Activated naive CD8-positive, alpha-beta T cell treated with anti-CD3 and anti-CD28 coated beads for 36 hours (primary cell): ENCODE measurements around the gene COL19A1. TPM values are rescaled to one million over a fixed set of nuclear protein-coding genes. Genes with fewer than 3 reads are reported as not detected.

Experiments
- DNase-seq: peaks from one replicate; pipeline ENCODE4 v3.0.0; 2021
- H3K27ac Mint-ChIP-seq: one replicate; pipeline ENCODE4 v1.8.0; 2022; ENCODE audit warnings: mild to moderate bottlenecking, moderate library complexity, mixed read lengths
- H3K27me3 Mint-ChIP-seq: one replicate; pipeline ENCODE4 v1.8.0; 2022; ENCODE audit warnings: mild to moderate bottlenecking, mixed read lengths
- H3K36me3 Mint-ChIP-seq: one replicate; pipeline ENCODE4 v1.8.0; 2021; ENCODE audit warnings: mild to moderate bottlenecking, mixed read lengths
- H3K4me1 Mint-ChIP-seq: one replicate; pipeline ENCODE4 v1.8.0; 2021; ENCODE audit warnings: mixed read lengths
- H3K4me3 Mint-ChIP-seq: one replicate; pipeline ENCODE4 v1.8.0; 2022; ENCODE audit warnings: mild to moderate bottlenecking, moderate library complexity, mixed read lengths
- H3K9me3 Mint-ChIP-seq: one replicate; pipeline ENCODE4 v1.8.0; 2022; ENCODE audit warnings: mixed read lengths
- total RNA-seq, 2 experiments: library from RNA; stranded (reverse); gene quantifications; one replicate each; pipeline ENCODE4 v1.2.3, GENCODE V29; 2021

Gene COL19A1
- total RNA-seq, 2 experiments from 2014 or later, result 0.36 to 0.47 TPM

DNA sequence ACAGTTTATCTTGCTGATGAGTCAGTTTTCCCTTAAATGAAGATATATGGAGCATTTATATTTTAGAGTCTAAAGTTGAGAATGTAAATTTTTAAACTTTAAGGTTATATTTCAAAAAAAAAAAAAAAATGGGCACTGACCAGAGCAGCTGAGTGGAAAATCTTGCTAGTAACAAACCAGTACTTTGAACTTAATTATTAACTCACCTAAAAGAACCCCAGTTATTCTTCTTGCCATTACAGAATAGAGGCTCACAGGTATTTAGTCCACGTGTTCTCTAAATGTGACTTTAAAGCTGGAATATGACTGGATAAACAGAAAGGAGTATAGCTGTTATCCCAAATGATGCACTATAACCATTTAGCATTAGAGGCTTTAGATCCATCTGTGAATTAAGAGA is 258.1 kb downstream of the COL19A1 start:
- Mint-ChIP-seq H3K27ac (no peak overlapping the region), H3K4me3 (no peak overlapping the region), H3K36me3 (no peaks in the 10 kb centered on the region), H3K4me1 (no peaks in the 10 kb centered on the region), H3K27me3 (no peaks in the 10 kb centered on the region), H3K9me3 (no peaks in the 10 kb centered on the region)
- DNase-seq, result no peak

DNA sequence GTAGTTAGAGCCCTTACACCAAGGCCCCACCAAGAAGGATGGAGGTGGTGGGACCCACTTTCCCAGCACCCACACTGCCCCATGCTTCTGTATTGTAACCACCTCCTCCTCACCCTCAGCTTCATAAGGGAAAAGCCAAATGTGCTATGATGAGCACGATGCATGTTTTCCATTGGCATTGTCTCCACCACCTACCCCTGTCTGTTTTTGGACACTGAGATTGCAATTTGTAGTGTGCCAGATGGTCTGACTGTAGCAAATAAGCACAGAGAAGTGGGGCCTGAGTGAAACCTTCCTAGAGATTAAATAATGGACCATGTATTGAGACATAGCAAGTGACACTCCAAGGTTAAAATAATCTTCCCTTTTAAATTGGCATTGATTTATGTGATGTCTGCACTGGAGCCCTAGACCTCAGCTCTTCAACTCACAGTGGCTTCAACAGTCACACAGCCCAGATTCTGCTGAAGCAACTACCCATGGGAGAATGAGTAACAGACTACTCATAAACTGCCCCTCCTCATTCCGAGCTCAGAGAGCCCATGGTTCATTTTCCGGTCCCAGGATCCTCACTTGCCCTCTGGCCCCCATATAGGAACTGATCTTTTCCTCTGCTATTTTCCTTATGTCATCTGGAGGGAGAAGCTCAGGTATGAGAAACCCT is 258.7 kb downstream of the COL19A1 start:
- Mint-ChIP-seq H3K27me3 (no peaks in the 10 kb centered on the region), H3K9me3 (no peaks in the 10 kb centered on the region), H3K27ac (no peak overlapping the region), H3K36me3 (no peaks in the 10 kb centered on the region), H3K4me3 (no peak overlapping the region), H3K4me1 (no peaks in the 10 kb centered on the region)
- DNase-seq, result no peak

DNA sequence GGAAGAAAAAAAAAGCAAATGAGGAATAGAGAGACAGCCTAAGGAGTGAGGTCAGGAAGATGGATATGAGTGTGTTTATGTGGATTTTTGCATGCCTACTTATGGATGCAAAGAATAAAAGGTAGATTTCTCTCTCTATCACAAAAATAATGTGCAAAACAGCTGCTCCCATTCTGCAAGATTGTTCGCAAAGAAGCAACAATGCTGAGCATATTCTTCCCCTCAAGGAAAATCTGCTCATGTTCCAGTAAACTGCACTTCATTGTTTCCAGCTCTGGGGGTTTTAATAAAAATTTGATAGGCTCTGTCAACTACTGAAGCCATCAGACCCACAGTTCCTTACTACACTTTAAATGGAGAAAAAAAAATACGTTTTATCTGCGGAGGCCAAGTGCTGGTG is 259.2 kb downstream of the COL19A1 start:
- no peak overlapping the region for H3K27ac Mint-ChIP-seq
- no peak for DNase-seq
- H3K27me3 Mint-ChIP-seq, result no peaks in the 10 kb centered on the region
- no peaks in the 10 kb centered on the region for H3K36me3 Mint-ChIP-seq
- no peaks in the 10 kb centered on the region for H3K9me3 Mint-ChIP-seq
- H3K4me3 Mint-ChIP-seq, result no peak overlapping the region
- H3K4me1 Mint-ChIP-seq, result no peaks in the 10 kb centered on the region

DNA sequence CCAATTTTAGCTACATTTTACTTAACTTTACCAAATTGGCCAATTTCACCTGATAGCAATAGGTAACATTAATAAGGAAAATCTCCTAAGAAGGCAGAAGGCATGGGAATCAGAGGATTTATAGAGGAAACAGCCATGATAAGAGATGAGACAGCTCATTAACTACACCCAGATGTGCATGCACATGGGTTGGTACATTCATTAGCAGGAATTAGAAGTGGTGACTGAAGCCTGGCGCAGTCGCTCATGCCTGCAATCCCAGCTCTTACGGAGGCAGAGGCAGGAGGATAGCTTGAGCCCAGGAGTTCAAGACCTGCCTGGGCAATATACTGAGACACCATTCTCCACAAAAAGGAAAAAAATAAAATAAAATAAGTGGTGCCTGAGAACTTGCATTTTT is 263.0 kb downstream of the COL19A1 start:
- H3K27me3 Mint-ChIP-seq, result no peaks in the 10 kb centered on the region
- no peaks in the 10 kb centered on the region for H3K4me1 Mint-ChIP-seq
- no peak for DNase-seq
- H3K36me3 Mint-ChIP-seq, result no peaks in the 10 kb centered on the region
- H3K27ac Mint-ChIP-seq, result no peak overlapping the region
- H3K4me3 Mint-ChIP-seq, result no peak overlapping the region
- no peaks in the 10 kb centered on the region for H3K9me3 Mint-ChIP-seq

DNA sequence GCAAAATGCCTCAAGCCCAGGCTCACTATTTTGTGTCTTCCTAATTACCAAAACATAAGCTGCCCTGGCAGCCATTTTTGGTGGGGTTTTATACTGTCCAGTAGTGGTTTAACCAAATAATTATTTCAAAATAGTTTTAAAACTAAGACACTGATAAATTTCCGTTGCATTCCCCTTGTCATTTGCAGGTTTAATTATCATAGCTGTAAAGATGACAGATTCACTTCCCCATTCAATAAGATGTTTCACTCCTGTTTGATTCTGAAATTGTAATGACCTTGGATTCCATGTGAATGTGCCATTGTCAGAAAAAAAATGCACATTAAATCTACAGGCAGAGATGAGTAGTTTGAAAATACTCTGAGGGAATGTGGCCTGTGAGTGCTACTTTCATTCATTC is 264.5 kb downstream of the COL19A1 start:
- no peak overlapping the region for H3K4me3 Mint-ChIP-seq
- no peaks in the 10 kb centered on the region for H3K4me1 Mint-ChIP-seq
- H3K36me3 Mint-ChIP-seq, result no peaks in the 10 kb centered on the region
- no peak overlapping the region for H3K27ac Mint-ChIP-seq
- no peak for DNase-seq
- no peaks in the 10 kb centered on the region for H3K9me3 Mint-ChIP-seq
- H3K27me3 Mint-ChIP-seq, result no peaks in the 10 kb centered on the region

DNA sequence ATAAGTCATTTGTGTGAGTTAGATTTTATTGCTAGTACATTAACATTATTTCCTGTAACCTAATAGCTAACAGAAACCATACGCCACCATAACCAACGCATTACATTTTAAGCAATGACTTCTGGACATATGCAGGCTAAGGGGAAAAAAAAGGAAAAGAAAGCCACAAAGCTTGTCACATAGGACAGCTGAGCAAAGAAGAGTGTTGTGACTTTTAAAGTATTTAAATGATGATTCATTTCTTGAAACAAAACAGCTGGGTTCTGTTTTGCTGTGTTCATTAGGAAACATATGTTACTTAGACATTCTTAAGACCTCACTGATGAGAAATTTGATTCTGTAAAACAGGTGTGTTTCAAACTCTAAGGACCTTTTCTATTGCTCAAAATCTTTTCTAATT is 265.2 kb downstream of the COL19A1 start:
- Mint-ChIP-seq H3K4me1 (no peaks in the 10 kb centered on the region), H3K27ac (no peak overlapping the region), H3K27me3 (no peaks in the 10 kb centered on the region), H3K36me3 (no peaks in the 10 kb centered on the region), H3K9me3 (no peaks in the 10 kb centered on the region), H3K4me3 (no peak overlapping the region)
- DNase-seq, result no peak

DNA sequence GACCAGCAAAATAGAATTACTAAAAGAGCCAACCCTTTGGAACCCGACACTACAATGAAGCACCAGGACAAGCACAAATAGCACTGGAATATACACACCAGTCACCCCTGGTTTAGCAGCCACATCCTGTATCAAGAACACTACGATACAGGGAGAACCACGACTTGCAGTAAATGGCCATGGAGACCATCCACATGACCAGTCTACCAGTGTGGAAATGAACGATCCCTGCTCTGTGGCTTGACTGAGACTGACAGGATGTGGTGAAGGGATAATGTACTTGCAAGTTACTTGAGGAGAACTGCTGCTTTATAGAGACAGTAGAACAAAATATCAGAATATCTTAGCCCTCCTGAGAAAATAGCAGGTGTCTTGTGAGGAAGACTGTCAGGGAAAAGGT is 266.9 kb downstream of the COL19A1 start:
- no peak for DNase-seq
- Mint-ChIP-seq H3K27me3 (no peaks in the 10 kb centered on the region), H3K36me3 (no peaks in the 10 kb centered on the region), H3K9me3 (no peaks in the 10 kb centered on the region), H3K4me1 (no peaks in the 10 kb centered on the region), H3K4me3 (no peak overlapping the region), H3K27ac (no peak overlapping the region)

DNA sequence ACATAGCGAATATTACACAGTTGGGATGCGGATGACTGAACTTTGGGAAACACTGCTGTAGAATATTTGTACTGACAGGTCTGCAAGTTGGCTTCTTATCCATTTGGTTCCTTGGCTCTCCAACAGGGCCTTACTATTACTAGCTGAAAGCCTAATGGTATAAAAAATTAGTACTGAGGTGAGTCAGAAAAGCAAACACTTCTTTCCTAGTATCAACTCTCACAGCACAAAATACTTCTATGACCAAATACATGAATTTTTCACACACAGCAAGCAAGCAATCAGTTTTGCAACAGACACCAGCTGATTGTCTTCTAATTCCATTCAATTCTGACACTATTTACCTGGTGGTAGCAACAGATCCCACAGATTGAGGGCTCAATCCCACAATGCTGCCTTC is 268.2 kb downstream of the COL19A1 start:
- H3K4me1 Mint-ChIP-seq, result no peaks in the 10 kb centered on the region
- DNase-seq, result no peak
- H3K4me3 Mint-ChIP-seq, result no peak overlapping the region
- H3K36me3 Mint-ChIP-seq, result no peaks in the 10 kb centered on the region
- no peak overlapping the region for H3K27ac Mint-ChIP-seq
- no peaks in the 10 kb centered on the region for H3K27me3 Mint-ChIP-seq
- H3K9me3 Mint-ChIP-seq, result no peaks in the 10 kb centered on the region

DNA sequence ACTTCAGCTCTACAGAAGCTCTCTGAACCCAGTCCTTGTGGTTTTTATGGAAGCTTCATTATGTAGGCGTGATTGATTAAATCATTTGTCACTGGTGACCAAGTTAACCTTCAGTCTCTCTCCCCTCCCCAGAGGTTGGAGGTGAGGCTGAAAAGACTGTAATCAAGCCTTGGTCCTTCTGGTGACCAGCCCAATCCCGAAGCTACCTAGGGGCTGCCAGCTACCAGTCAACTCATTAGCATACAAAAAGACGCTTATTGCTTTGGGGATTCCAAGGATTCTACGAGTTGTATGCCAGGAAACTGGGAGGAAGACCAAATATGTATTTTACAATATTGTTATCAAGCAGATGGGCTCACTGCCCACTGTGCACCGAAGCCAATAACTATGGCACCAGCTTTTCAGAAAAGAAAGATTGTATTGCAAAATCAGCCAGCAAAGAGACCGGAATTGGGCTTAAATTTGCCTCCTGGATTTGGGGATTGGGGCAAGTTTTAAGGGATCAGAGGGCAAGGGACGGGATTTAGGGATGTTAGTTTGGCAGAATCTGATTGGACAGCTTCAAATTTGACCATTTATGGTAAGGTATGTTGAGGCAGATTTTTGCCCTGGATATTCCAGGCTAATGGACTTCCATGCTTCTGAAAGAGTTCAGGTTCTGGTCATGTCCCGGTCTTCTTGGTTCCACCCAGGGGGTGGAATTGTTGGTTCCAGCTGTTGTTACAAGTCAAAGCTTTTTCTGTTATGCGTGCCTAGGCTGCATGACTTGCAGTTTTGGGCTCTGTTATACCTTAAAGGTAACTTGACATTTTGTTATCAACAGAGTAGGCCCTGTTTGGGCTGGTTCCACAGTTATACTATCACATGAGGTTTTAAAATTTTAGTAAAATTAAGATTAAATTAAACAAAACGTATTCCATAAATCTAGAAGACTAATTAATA is 269.1 kb downstream of the COL19A1 start:
- no peaks in the 10 kb centered on the region for H3K4me1 Mint-ChIP-seq
- H3K9me3 Mint-ChIP-seq, result no peaks in the 10 kb centered on the region
- no peaks in the 10 kb centered on the region for H3K36me3 Mint-ChIP-seq
- DNase-seq, result no peak
- H3K27ac Mint-ChIP-seq, result no peak overlapping the region
- no peaks in the 10 kb centered on the region for H3K27me3 Mint-ChIP-seq
- no peak overlapping the region for H3K4me3 Mint-ChIP-seq

DNA sequence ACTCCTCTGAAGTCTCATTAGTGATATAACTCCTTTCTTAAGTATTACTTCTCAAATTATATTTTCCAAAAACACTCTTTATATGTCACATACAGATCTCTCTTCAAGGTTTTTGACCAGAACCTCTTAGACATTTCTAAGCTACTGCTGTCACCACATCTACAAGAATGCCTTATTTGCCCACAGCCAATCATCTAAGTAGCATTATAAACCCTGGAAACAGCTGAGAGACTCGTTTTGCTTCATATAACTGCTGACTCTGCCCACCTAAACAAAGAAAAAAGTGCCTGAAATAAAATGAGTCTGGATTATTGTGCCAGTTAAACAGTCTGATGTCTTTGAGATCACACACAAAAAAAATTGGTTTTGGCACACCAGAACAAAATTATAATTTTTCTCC is 270.6 kb downstream of the COL19A1 start:
- DNase-seq, result no peak
- Mint-ChIP-seq H3K27me3 (no peaks in the 10 kb centered on the region), H3K27ac (no peak overlapping the region), H3K9me3 (no peaks in the 10 kb centered on the region), H3K4me1 (no peaks in the 10 kb centered on the region), H3K4me3 (no peak overlapping the region), H3K36me3 (no peaks in the 10 kb centered on the region)

DNA sequence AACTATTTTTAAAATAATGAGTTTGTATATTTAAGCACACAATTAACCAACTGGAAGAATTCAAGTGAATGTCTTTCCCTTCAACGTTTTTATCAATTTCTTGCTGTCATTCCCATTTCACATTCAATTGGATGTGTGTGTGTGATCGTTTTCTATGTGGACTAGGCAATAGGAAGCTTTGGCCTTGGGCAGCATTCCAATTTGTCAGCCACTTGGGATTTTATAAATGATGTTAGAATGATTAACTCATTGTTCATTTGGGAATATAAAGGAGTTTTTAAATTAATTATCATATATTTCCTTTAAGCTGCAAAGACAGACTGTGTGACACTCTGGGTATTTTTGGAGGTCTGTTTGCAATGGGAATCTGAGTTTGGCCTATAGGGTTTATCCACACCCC is 274.1 kb downstream of the COL19A1 start:
- Mint-ChIP-seq H3K27ac (no peak overlapping the region), H3K4me1 (no peaks in the 10 kb centered on the region), H3K36me3 (no peaks in the 10 kb centered on the region)

DNA sequence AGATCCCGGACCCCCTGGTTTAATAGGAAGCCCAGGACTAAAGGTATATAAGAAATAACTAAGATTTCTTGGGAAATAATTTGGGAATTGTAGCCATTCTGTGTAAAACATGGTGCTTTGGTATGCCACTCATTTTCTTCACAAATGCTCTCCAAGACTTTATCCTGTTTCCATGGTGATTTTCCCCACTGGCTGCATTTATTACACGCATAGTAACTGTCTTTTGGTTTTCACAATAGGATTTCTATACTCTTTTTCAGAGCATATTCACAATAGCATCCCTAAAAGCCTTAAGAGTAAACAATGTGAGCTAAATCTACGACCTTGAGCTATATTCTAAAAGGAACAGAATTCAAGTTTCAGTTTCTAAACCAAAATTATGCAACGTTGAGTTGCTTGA is 275.7 kb downstream of the COL19A1 start:
- Mint-ChIP-seq H3K9me3 (no peaks in the 10 kb centered on the region), H3K4me3 (no peak overlapping the region), H3K27ac (no peak overlapping the region), H3K27me3 (no peaks in the 10 kb centered on the region), H3K36me3 (no peaks in the 10 kb centered on the region), H3K4me1 (no peaks in the 10 kb centered on the region)
- DNase-seq, result no peak

More for the DNA sequence above, 274.1 kb downstream of the COL19A1 start:
- H3K9me3 Mint-ChIP-seq, result no peaks in the 10 kb centered on the region
- no peak overlapping the region for H3K4me3 Mint-ChIP-seq
- H3K27me3 Mint-ChIP-seq, result no peaks in the 10 kb centered on the region
- DNase-seq, result no peak

DNA sequence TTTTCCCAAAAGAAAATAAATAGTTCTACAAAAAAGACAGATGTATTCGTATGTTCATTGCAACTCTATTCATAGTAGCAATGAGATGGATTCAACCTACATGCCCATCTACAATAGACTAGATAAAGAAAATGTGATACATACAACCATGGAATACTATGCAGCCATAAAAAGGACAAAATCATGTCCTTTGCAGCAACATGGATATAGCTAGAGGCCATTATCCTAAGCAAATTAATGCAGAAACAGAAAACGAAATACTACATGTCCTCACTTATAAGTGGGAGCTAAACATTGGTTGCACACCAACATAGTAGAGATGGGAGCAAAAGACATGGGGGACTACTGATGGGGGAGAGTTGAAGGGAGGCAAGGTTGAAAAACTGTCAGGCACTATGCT is 278.8 kb downstream of the COL19A1 start:
- H3K27me3 Mint-ChIP-seq, result peaks cover 4% of the 10 kb centered on the region
- H3K9me3 Mint-ChIP-seq, result no peaks in the 10 kb centered on the region
- no peaks in the 10 kb centered on the region for H3K4me1 Mint-ChIP-seq
- H3K36me3 Mint-ChIP-seq, result no peaks in the 10 kb centered on the region
- H3K4me3 Mint-ChIP-seq, result no peak overlapping the region
- no peak for DNase-seq
- H3K27ac Mint-ChIP-seq, result no peak overlapping the region

DNA sequence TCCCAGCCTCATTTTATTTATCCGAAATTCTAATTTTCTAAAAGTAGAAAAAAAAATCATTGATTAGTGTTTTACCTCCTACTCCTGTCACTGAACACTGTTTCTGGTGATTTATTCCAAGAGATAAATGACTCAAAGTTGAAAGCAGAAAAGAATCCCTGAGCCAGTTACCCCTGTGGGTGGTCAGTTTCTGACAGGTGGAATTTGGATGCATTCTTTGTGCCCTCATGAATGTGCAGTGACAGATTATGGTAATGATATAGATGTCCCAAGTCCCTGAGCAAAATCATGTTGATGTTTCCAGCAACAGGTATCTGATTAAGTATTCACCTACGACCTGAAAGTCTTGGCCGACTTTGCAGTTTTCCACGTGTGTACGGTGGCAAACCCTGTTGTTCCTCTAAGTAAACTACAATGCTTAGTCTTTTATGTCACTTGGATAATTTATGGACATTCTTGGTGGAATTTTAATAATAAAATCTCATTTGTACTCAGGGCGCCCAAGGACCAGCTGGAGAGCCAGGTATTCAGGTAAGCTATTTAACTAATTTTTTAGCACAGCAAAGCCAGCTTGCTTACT is 282.9 kb downstream of the COL19A1 start:
- no peaks in the 10 kb centered on the region for H3K36me3 Mint-ChIP-seq
- H3K4me3 Mint-ChIP-seq, result no peak overlapping the region
- no peaks in the 10 kb centered on the region for H3K4me1 Mint-ChIP-seq
- H3K27me3 Mint-ChIP-seq, result peaks cover 4% of the 10 kb centered on the region
- no peaks in the 10 kb centered on the region for H3K9me3 Mint-ChIP-seq
- DNase-seq, result no peak
- H3K27ac Mint-ChIP-seq, result no peak overlapping the region

DNA sequence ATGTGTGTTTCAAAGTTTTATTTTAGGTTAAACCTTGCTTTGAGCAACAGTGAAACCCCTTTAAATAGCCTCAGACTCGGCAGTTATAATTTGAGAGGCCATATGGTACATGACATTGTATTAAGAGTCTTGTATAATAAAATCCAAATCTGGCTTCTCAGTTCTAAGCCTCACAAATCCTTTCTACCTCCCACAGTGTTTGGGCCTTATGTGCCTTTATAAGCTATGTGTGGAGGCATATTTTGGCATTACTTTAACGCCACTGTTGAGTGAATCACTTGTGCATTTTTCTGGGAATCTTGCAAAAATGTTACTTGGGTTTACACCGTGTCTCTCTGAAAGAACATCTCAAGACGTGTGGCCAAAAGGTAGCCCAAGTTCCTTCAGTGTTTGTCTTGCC is 284.2 kb downstream of the COL19A1 start:
- Mint-ChIP-seq H3K4me3 (no peak overlapping the region), H3K36me3 (no peaks in the 10 kb centered on the region), H3K9me3 (no peaks in the 10 kb centered on the region), H3K27ac (no peak overlapping the region), H3K4me1 (no peaks in the 10 kb centered on the region), H3K27me3 (peaks cover 4% of the 10 kb centered on the region)
- DNase-seq, result no peak
